OCI-LY7 (cell line): Measurements from ENCODE around the gene RBM38.

Source experiments
- EZH2phosphoT487 ChIP-seq: fragments of 200-600 bp; sonication (generic); IDR thresholded peaks from 2 replicates; pipeline ENCODE4 v1.6.1; 2018; ENCODE audit warnings: low read depth, borderline replicate concordance, mild to moderate bottlenecking, mixed run types, antibody characterized with exemption, low read length, moderate library complexity, mixed read lengths
- TF ChIP-seq, protein P1 (sequence below): fragments of 200-600 bp; sonication (generic); conservative IDR thresholded peaks from 2 replicates; pipeline ENCODE4 v1.5.1; 2014; ENCODE audit warnings: mild to moderate bottlenecking, antibody characterized with exemption, low read length, moderate library complexity, mixed read lengths

DNA sequence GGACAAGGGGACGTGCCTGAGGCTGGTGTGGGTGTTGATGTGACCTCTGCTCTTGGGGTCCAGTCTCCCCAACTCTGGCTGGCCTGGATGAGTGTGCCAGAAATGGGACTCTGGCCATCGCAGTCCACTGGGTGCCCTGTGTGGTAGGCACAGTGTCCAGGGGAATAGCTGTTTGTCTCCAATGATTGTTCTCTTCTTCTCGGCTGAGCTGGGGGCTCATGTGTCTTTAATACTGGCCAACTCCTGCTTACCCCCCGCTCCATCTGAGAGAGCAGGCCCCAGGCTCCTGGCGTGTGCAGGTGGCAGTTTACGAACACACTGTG, 45.0 kb downstream of the RBM38 start:
- TF ChIP-seq, protein P1, sequence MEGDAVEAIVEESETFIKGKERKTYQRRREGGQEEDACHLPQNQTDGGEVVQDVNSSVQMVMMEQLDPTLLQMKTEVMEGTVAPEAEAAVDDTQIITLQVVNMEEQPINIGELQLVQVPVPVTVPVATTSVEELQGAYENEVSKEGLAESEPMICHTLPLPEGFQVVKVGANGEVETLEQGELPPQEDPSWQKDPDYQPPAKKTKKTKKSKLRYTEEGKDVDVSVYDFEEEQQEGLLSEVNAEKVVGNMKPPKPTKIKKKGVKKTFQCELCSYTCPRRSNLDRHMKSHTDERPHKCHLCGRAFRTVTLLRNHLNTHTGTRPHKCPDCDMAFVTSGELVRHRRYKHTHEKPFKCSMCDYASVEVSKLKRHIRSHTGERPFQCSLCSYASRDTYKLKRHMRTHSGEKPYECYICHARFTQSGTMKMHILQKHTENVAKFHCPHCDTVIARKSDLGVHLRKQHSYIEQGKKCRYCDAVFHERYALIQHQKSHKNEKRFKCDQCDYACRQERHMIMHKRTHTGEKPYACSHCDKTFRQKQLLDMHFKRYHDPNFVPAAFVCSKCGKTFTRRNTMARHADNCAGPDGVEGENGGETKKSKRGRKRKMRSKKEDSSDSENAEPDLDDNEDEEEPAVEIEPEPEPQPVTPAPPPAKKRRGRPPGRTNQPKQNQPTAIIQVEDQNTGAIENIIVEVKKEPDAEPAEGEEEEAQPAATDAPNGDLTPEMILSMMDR, result no peak
- TF ChIP-seq EZH2phosphoT487, result no peak
